Gastroesophageal sphincter (tissue), 3 donors: ENCODE results near the gene LRFN2.

Experiments used
- CTCF ChIP-seq, 4 experiments: fragments of 200-600 bp in 2 of 4; fragments of 450-650 bp in 2 of 4; sonication (generic) in 1 of 4; IDR thresholded peaks; one replicate each; pipeline ENCODE4 v1.5.1; 2017 to 2019; ENCODE audit warnings: antibody characterized with exemption in 4 of 4, mild to moderate bottlenecking in 2 of 4, moderate library complexity in 2 of 4
- POLR2A ChIP-seq, 2 donors: fragments of 450-650 bp; IDR thresholded peaks; one replicate each; pipeline ENCODE4 v1.6.1; 2017; ENCODE audit warnings: antibody characterized with exemption in 2 of 2, mild to moderate bottlenecking in 2 of 2, moderate library complexity in 1 of 2

- TF ChIP-seq CTCF (IDR thresholded peaks at IDR 0.05), result no peak
- no peak for TF ChIP-seq POLR2A (IDR thresholded peaks at IDR 0.05)
Measured at GRCh38 chr6:40414617-40415016, 172.5 kb downstream of the LRFN2 start.
